Measurements from ENCODE around the gene CCDC137.

CCDC137 gene

GRCh38 chr17:81702934-81703746 lies 36.6 kb downstream of the CCDC137 start, which contains the start of gene MRPL12:
TSS of gene MRPL12 (plus strand) at chr17:81703367. CDS start at chr17:81703502, 135 bp downstream.
- DNase-seq, result peak; percentile 96

- no peak for DNase-seq
These were observed 37.5 kb downstream of the CCDC137 start for GRCh38 chr17:81703747-81704654.

- DNase-seq, result no peak
These were observed 39.1 kb downstream of the CCDC137 start for GRCh38 chr17:81705518-81706231.

- DNase-seq, result no peak
These were observed 39.7 kb downstream of the CCDC137 start for GRCh38 chr17:81706232-81706611.

GRCh38 chr17:81706757-81707624 lies 40.5 kb downstream of the CCDC137 start:
- DNase-seq, result no peak

GRCh38 chr17:81707725-81708646 lies 41.4 kb downstream of the CCDC137 start:
- no peak for DNase-seq

GRCh38 chr17:81708739-81709185 lies 42.2 kb downstream of the CCDC137 start:
- DNase-seq, result no peak

- DNase-seq, result no peak
These were observed 44.2 kb downstream of the CCDC137 start for GRCh38 chr17:81710514-81711308.

- peak; percentile 76 for DNase-seq
These were observed 45.4 kb downstream of the CCDC137 start, which contains the start of gene SLC25A10 for GRCh38 chr17:81711814-81712467. TSS of gene SLC25A10 (plus strand) at chr17:81712284. CDS start at chr17:81712427, 143 bp downstream.

GRCh38 chr17:81712468-81713003 lies 46.0 kb downstream of the CCDC137 start:
- no peak for DNase-seq

- no peak for DNase-seq
These were observed 46.5 kb downstream of the CCDC137 start for GRCh38 chr17:81713004-81713555.

- no peak for DNase-seq
These were observed 47.2 kb downstream of the CCDC137 start for GRCh38 chr17:81713556-81714411.

- DNase-seq, result no peak
These were observed 48.0 kb downstream of the CCDC137 start for GRCh38 chr17:81714412-81715106.

GRCh38 chr17:81715107-81715871 lies 48.8 kb downstream of the CCDC137 start:
- no peak for DNase-seq

GRCh38 chr17:81715872-81716673 lies 49.5 kb downstream of the CCDC137 start:
- no peak for DNase-seq
